HepG2 (cell line): Measurements from ENCODE around the gene RORC. TPM values are rescaled to one million over a fixed set of nuclear protein-coding genes. Genes with fewer than 3 reads are reported as not detected.

Experiments
- ARHGAP35 ChIP-seq: sonication (generic); formaldehyde crosslinking; IDR thresholded peaks from 2 replicates; pipeline ENCODE4 v1.9.0; 2022; ENCODE audit warnings: mild to moderate bottlenecking, inconsistent platforms, moderate library complexity, missing genetic modification reagents, borderline replicate concordance
- ARID5B ChIP-seq: IDR thresholded peaks from 2 replicates; pipeline ENCODE4 v1.4.0; 2020; ENCODE audit warnings: mild to moderate bottlenecking, missing genetic modification reagents
- DMAP1 ChIP-seq: IDR thresholded peaks from 2 replicates; pipeline ENCODE4 v1.6.1; 2016
- GABPB1 ChIP-seq: IDR thresholded peaks from 2 replicates; pipeline ENCODE4 v1.6.1; 2016; ENCODE audit warnings: mild to moderate bottlenecking, missing genetic modification reagents, moderate library complexity, missing compliant biosample characterization
- IKZF5 ChIP-seq: IDR thresholded peaks from 2 replicates; pipeline ENCODE4 v1.6.1; 2018; ENCODE audit warnings: missing genetic modification reagents, mild to moderate bottlenecking, missing compliant biosample characterization
- KDM4B ChIP-seq: sonication (generic); formaldehyde crosslinking; IDR thresholded peaks from 2 replicates; pipeline ENCODE4 v1.4.0; 2020; ENCODE audit warnings: missing genetic modification reagents
- MED1 ChIP-seq: sonication (generic); formaldehyde crosslinking; IDR thresholded peaks from 2 replicates; pipeline ENCODE4 v1.4.0; 2020; ENCODE audit warnings: missing genetic modification reagents
- NCOA2 ChIP-seq: sonication (generic); formaldehyde crosslinking; IDR thresholded peaks from 2 replicates; pipeline ENCODE4 v1.8.0; 2022; ENCODE audit warnings: inconsistent platforms
- NFYC ChIP-seq: IDR thresholded peaks from 2 replicates; pipeline ENCODE4 v1.6.1; 2016; ENCODE audit warnings: missing genetic modification reagents, missing compliant biosample characterization
- SMAD3 ChIP-seq: sonication (generic); formaldehyde crosslinking; IDR thresholded peaks from 2 replicates; pipeline ENCODE4 v1.4.0; 2020; ENCODE audit warnings: missing genetic modification reagents
- TARDBP ChIP-seq: sonication (generic); formaldehyde crosslinking; IDR thresholded peaks from 2 replicates; pipeline ENCODE4 v1.8.0; 2022; ENCODE audit warnings: mild to moderate bottlenecking, missing genetic modification reagents
- TSC22D2 ChIP-seq: sonication (generic); formaldehyde crosslinking; IDR thresholded peaks from 2 replicates; pipeline ENCODE4 v1.5.1; 2020; ENCODE audit warnings: missing genetic modification reagents, mild to moderate bottlenecking, borderline replicate concordance
- ZNF335 ChIP-seq: sonication (generic); formaldehyde crosslinking; IDR thresholded peaks from 2 replicates; pipeline ENCODE4 v1.4.0; 2020; ENCODE audit warnings: missing genetic modification reagents
- ZNF451 ChIP-seq: sonication (generic); formaldehyde crosslinking; IDR thresholded peaks from 2 replicates; pipeline ENCODE4 v1.5.0; 2020; ENCODE audit warnings: mild to moderate bottlenecking, missing genetic modification reagents
- polyA plus RNA-seq, 8 experiments: library from polyadenylated mRNA; depleted of rRNA in 3 of 8; stranded (reverse) in 7 of 8; unstranded in 1 of 8; fragments of >200 nt; fragmentation: Illumina TruSeq in 4 of 8; extraction: Trizol in 4 of 8; gene quantifications; 2 replicates each; pipeline versions ENCODE4 v1.2.1 to v1.2.3, GENCODE V29; 2011 to 2016; ENCODE audit warnings: low read depth in 4 of 8, missing spikeins in 1 of 8, mixed read lengths in 1 of 8; ENCODE audit not compliant: insufficient read depth in 1 of 8
- total RNA-seq, 5 experiments: library from RNA; depleted of rRNA; stranded (reverse); fragments of >200 nt; fragmentation: Illumina TruSeq; extraction: Trizol; gene quantifications; 2 replicates each; pipeline ENCODE4 v1.2.3, GENCODE V29; 2016; ENCODE audit warnings: low read depth in 1 of 5
- TF ChIP-seq, protein P1 (sequence below): sonication (generic); formaldehyde crosslinking; IDR thresholded peaks from 2 replicates; pipeline ENCODE4 v1.4.0; 2020; ENCODE audit warnings: missing genetic modification reagents
- TF ChIP-seq, protein P2 (sequence below): sonication (generic); formaldehyde crosslinking; IDR thresholded peaks from 2 replicates; pipeline ENCODE4 v1.5.0; 2020; ENCODE audit warnings: missing genetic modification reagents
- TF ChIP-seq, protein P3 (sequence below): sonication (generic); formaldehyde crosslinking; IDR thresholded peaks from 2 replicates; pipeline ENCODE4 v1.4.0; 2020; ENCODE audit warnings: mild to moderate bottlenecking, missing genetic modification reagents
- TF ChIP-seq, protein P4 (sequence below): sonication (generic); formaldehyde crosslinking; IDR thresholded peaks from 2 replicates; pipeline ENCODE4 v1.8.0; 2022; ENCODE audit warnings: missing genetic modification reagents, mild to moderate bottlenecking, inconsistent platforms, borderline replicate concordance

The RORC gene
- total and polyA plus RNA-seq, 2 of the 13 experiments (the other 11 are each of a cell fraction or from before 2014, with no cell fraction given) = 2.5 to 6.5 TPM

DNA sequence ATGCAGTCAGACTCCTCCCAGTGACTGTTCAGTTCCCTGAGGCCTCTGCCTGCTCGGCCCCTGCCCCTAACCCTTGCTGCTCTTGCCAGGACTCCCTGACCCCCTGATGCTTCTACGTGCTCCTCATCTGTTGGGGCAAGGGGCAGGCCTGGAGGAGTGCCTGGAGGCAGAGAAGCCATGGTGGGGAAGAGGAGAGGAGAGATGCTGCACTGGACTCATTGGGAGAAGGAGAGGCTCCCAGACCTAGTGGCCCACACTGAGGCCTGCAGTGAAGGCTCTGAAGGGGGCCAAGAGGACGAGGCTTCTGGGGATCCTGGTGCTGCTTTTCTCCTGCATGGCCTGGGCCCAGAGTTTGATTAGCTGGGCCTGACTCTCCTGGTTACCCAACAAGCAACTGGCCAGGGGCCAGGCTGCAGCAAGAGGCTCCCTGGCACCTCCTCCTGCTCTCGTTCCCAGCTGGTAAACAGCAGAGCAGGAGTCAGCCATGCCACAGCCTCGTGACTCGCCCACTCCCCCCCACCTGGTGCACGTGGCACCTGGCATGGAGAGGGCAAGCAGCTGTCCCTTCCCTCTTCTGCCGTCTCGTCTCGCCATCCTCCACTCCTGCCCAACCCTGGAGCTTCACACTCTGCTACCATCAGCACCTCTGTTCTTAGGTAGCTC is 847 bp upstream of the RORC start (continued):
- TF ChIP-seq, protein P1, sequence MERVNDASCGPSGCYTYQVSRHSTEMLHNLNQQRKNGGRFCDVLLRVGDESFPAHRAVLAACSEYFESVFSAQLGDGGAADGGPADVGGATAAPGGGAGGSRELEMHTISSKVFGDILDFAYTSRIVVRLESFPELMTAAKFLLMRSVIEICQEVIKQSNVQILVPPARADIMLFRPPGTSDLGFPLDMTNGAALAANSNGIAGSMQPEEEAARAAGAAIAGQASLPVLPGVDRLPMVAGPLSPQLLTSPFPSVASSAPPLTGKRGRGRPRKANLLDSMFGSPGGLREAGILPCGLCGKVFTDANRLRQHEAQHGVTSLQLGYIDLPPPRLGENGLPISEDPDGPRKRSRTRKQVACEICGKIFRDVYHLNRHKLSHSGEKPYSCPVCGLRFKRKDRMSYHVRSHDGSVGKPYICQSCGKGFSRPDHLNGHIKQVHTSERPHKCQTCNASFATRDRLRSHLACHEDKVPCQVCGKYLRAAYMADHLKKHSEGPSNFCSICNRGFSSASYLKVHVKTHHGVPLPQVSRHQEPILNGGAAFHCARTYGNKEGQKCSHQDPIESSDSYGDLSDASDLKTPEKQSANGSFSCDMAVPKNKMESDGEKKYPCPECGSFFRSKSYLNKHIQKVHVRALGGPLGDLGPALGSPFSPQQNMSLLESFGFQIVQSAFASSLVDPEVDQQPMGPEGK (CRISPR knock-in tag) = peak; percentile 54; the same call in 1 of the 2 replicates
- TF ChIP-seq, protein P2, sequence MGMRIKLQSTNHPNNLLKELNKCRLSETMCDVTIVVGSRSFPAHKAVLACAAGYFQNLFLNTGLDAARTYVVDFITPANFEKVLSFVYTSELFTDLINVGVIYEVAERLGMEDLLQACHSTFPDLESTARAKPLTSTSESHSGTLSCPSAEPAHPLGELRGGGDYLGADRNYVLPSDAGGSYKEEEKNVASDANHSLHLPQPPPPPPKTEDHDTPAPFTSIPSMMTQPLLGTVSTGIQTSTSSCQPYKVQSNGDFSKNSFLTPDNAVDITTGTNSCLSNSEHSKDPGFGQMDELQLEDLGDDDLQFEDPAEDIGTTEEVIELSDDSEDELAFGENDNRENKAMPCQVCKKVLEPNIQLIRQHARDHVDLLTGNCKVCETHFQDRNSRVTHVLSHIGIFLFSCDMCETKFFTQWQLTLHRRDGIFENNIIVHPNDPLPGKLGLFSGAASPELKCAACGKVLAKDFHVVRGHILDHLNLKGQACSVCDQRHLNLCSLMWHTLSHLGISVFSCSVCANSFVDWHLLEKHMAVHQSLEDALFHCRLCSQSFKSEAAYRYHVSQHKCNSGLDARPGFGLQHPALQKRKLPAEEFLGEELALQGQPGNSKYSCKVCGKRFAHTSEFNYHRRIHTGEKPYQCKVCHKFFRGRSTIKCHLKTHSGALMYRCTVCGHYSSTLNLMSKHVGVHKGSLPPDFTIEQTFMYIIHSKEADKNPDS (CRISPR knock-in tag) = peak; percentile 43; the same call in 1 of the 2 replicates
- TF ChIP-seq TARDBP (CRISPR knock-in tag) (peak; percentile 11; the same call in 1 of the 2 replicates), ZNF335 (CRISPR knock-in tag) (0 out of 2 replicates have a peak, but pooled peaks have one; percentile 49), NFYC (CRISPR knock-in tag) (no peak), TSC22D2 (CRISPR knock-in tag) (no peak), KDM4B (CRISPR knock-in tag) (peak; percentile 74; the same call in 1 of the 2 replicates), NCOA2 (CRISPR knock-in tag) (peak; percentile 74), ARID5B (CRISPR knock-in tag) (peak; percentile 65), GABPB1 (peak; percentile 57; the same call in 1 of the 2 replicates), MED1 (CRISPR knock-in tag) (peak; percentile 70; the same call in 1 of the 2 replicates), ARHGAP35 (no peak), SMAD3 (CRISPR knock-in tag) (0 out of 2 replicates have a peak, but pooled peaks have one; percentile 56), DMAP1 (CRISPR knock-in tag) (peak; percentile 77), IKZF5 (CRISPR knock-in tag) (peak; percentile 71; the same call in 1 of the 2 replicates), ZNF451 (CRISPR knock-in tag) (0 out of 2 replicates have a peak, but pooled peaks have one; percentile 43)
- TF ChIP-seq, protein P3, sequence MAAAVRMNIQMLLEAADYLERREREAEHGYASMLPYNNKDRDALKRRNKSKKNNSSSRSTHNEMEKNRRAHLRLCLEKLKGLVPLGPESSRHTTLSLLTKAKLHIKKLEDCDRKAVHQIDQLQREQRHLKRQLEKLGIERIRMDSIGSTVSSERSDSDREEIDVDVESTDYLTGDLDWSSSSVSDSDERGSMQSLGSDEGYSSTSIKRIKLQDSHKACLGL (CRISPR knock-in tag) = 0 out of 2 replicates have a peak, but pooled peaks have one; percentile 32
- TF ChIP-seq, protein P4, sequence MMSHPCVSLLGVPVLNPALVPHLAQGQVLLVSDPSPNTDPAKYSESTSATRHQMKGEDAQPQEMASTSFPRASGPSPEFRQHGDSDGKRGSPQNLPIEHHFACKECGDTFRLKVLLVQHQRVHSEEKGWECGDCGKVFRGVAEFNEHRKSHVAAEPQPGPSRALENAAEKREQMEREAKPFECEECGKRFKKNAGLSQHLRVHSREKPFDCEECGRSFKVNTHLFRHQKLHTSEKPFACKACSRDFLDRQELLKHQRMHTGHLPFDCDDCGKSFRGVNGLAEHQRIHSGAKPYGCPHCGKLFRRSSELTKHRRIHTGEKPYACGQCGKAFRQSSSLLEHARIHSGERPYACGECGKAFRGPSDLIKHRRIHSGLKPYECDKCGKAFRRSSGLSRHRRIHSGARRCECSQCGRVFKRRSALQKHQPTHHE = no peak
